HepG2 (cell line): ENCODE results near the gene MTCL1. TPM values are rescaled to one million over a fixed set of nuclear protein-coding genes. Genes with fewer than 3 reads are reported as not detected.

Source experiments
- ATAC-seq: fragments of 200-7000 bp; cut with Tn5 transposase; 3 replicates; pipeline ENCODE4 v1.9.1; 2020; ENCODE audit warnings: mild to moderate bottlenecking, moderate library complexity
- BruUV-seq: library from RNA; stranded (reverse); fragments of 400-500 nt; replicated peaks from 2 replicates; lab custom pipeline; 2021; lab: Mats Ljungman, UMichigan
- CTCF ChIA-PET: fragments of 300-600 bp; formaldehyde crosslinking; extraction: SDS; loops from one replicate; lab custom pipeline; 2021; ENCODE audit warnings: low total read pairs, inconsistent platforms, low intra/inter-chr PET ratio; lab: Yijun Ruan, JAX
- POLR2A ChIA-PET: fragments of 350-600 bp; sonication (Branson Sonifier 250); formaldehyde crosslinking; loops from one replicate; lab custom pipeline; 2020; ENCODE audit warnings: antibody characterized with exemption, inconsistent platforms; lab: Yijun Ruan, JAX
- DNase-seq: peaks from one replicate; pipeline ENCODE4 v3.0.0-alpha.2; 2015; ENCODE audit warnings: low spot score
- FAIRE-seq: peaks from 3 replicates; lab custom pipeline; 2011; peaks lifted over from hg19 to GRCh38; lab: Jason Lieb, UNC
- H2AFZ ChIP-seq: one replicate; pipeline ENCODE4 v1.6.1; 2011; ENCODE audit warnings: low read length, inconsistent platforms
- H3K27ac ChIP-seq: fragments of 300-600 bp; 3 replicates; pipeline ENCODE4 v1.8.0; 2011; ENCODE audit warnings: mixed run types, mild to moderate bottlenecking, mixed read lengths, low read length, inconsistent platforms; ENCODE audit not compliant: insufficient read depth; ENCODE audit errors: extremely low read length
- H3K27me3 ChIP-seq, 2 experiments: fragments of 200-600 bp in 1 of 2; 2 replicates in 1 of 2; 3 replicates in 1 of 2; pipeline versions ENCODE4 v1.6.0 to v1.8.0; 2011; ENCODE audit warnings: low read length in 2 of 2, mild to moderate bottlenecking in 2 of 2, moderate library complexity in 2 of 2, inconsistent platforms in 1 of 2; ENCODE audit not compliant: insufficient read depth in 2 of 2, control insufficient read depth in 1 of 2
- H3K36me3 ChIP-seq, 2 experiments: fragments of 200-600 bp in 1 of 2; replicated peaks in 1 of 2; 2 replicates in 1 of 2; 3 replicates in 1 of 2; pipeline versions ENCODE4 v1.5.1 to v1.8.0; 2011; ENCODE audit warnings: low read length in 2 of 2, inconsistent platforms in 1 of 2; ENCODE audit not compliant: insufficient read depth in 2 of 2, control insufficient read depth in 1 of 2
- H3K4me1 ChIP-seq: 2 replicates; pipeline ENCODE4 v1.5.1; 2012; ENCODE audit warnings: low read length, inconsistent platforms; ENCODE audit not compliant: insufficient read depth
- H3K4me2 ChIP-seq: 2 replicates; pipeline ENCODE4 v1.6.0; 2011; ENCODE audit warnings: low read depth, low read length, inconsistent platforms
- H3K4me3 ChIP-seq, 3 experiments: fragments of 200-600 bp in 1 of 3; sonication (generic), shearing (Covaris generic) in 1 of 3; replicated peaks in 1 of 3; 2 replicates each; pipeline ENCODE4 v1.5.1; 2011 to 2016; ENCODE audit warnings: low read length in 3 of 3, inconsistent platforms in 2 of 3, low read depth in 2 of 3, mild to moderate bottlenecking in 2 of 3, control low read depth in 1 of 3, mixed read lengths in 1 of 3; ENCODE audit not compliant: insufficient read depth in 1 of 3
- H3K79me2 ChIP-seq: one replicate; pipeline ENCODE4 v1.6.1; 2011; ENCODE audit warnings: low read length, inconsistent platforms; ENCODE audit not compliant: insufficient read depth
- H3K9ac ChIP-seq: 2 replicates; pipeline ENCODE4 v1.6.0; 2011; ENCODE audit warnings: mild to moderate bottlenecking, low read depth, low read length, inconsistent platforms; ENCODE audit not compliant: insufficient read depth
- H3K9me3 ChIP-seq: 2 replicates; pipeline ENCODE4 v1.5.1; 2012; ENCODE audit warnings: mild to moderate bottlenecking, low read length
- H4K20me1 ChIP-seq: 2 replicates; pipeline ENCODE4 v1.6.0; 2011; ENCODE audit warnings: inconsistent platforms, mild to moderate bottlenecking, low read length, moderate library complexity; ENCODE audit not compliant: insufficient read depth
- BHLHE40 ChIP-seq: IDR thresholded peaks from 2 replicates; pipeline ENCODE4 v1.6.1; 2011; ENCODE audit warnings: low read length, improper control_type of control experiment
- CREM ChIP-seq, 2 experiments: sonication (generic) in 1 of 2; formaldehyde crosslinking in 1 of 2; IDR thresholded peaks; 2 replicates each; pipeline versions ENCODE4 v1.4.0 to v1.6.1; 2016 to 2020; ENCODE audit warnings: antibody characterized with exemption in 1 of 2, mild to moderate bottlenecking in 1 of 2, missing genetic modification reagents in 1 of 2
- FIP1L1 ChIP-seq: fragments of 200-400 bp; formaldehyde crosslinking; IDR thresholded peaks from 2 replicates; pipeline ENCODE4 v1.6.1; 2018; ENCODE audit warnings: low read depth, mild to moderate bottlenecking, low read length, moderate library complexity, borderline replicate concordance; ENCODE audit not compliant: insufficient read depth
- FOXJ3 ChIP-seq: sonication (generic); formaldehyde crosslinking; IDR thresholded peaks from 2 replicates; pipeline ENCODE4 v1.4.0; 2020; ENCODE audit warnings: missing genetic modification reagents, mild to moderate bottlenecking, borderline replicate concordance
- GPN1 ChIP-seq: sonication (generic); formaldehyde crosslinking; IDR thresholded peaks from 2 replicates; pipeline ENCODE4 v1.5.1; 2020; ENCODE audit warnings: missing genetic modification reagents, borderline replicate concordance
- HINFP ChIP-seq: sonication (generic); formaldehyde crosslinking; IDR thresholded peaks from 2 replicates; pipeline ENCODE4 v1.4.0; 2020; ENCODE audit warnings: low read depth, mild to moderate bottlenecking, missing genetic modification reagents
- HNF1B ChIP-seq: sonication (generic); formaldehyde crosslinking; IDR thresholded peaks from 2 replicates; pipeline ENCODE4 v1.5.1; 2020; ENCODE audit warnings: mild to moderate bottlenecking, moderate library complexity, missing genetic modification reagents
- IKZF5 ChIP-seq: IDR thresholded peaks from 2 replicates; pipeline ENCODE4 v1.6.1; 2018; ENCODE audit warnings: missing genetic modification reagents, mild to moderate bottlenecking, missing compliant biosample characterization
- MEF2D ChIP-seq: sonication (generic); formaldehyde crosslinking; IDR thresholded peaks from 2 replicates; pipeline ENCODE4 v1.5.1; 2020; ENCODE audit warnings: mild to moderate bottlenecking, missing genetic modification reagents
- NFIC ChIP-seq: IDR thresholded peaks from 2 replicates; pipeline ENCODE4 v1.6.1; 2012; ENCODE audit warnings: mild to moderate bottlenecking, low read length, inconsistent platforms
- RCOR2 ChIP-seq: IDR thresholded peaks from 2 replicates; pipeline ENCODE4 v1.6.1; 2016; ENCODE audit warnings: missing biosample characterization, missing genetic modification reagents
- SP4 ChIP-seq: sonication (generic); formaldehyde crosslinking; IDR thresholded peaks from 2 replicates; pipeline ENCODE4 v1.8.1; 2023; ENCODE audit warnings: mild to moderate bottlenecking, missing genetic modification reagents
- ZNF136 ChIP-seq: sonication (generic); formaldehyde crosslinking; IDR thresholded peaks from 2 replicates; pipeline ENCODE4 v1.8.1; 2022; ENCODE audit warnings: low read depth, mild to moderate bottlenecking, moderate library complexity, missing genetic modification reagents
- ZNF335 ChIP-seq: sonication (generic); formaldehyde crosslinking; IDR thresholded peaks from 2 replicates; pipeline ENCODE4 v1.4.0; 2020; ENCODE audit warnings: missing genetic modification reagents
- ZNF615 ChIP-seq: sonication (generic); formaldehyde crosslinking; IDR thresholded peaks from 2 replicates; pipeline ENCODE4 v1.5.0; 2020; ENCODE audit warnings: mild to moderate bottlenecking, missing genetic modification reagents, borderline replicate concordance
- ZNF691 ChIP-seq: sonication (generic); formaldehyde crosslinking; IDR thresholded peaks from 2 replicates; pipeline ENCODE4 v1.4.0; 2020; ENCODE audit warnings: missing genetic modification reagents, low read depth, mild to moderate bottlenecking, borderline replicate concordance
- WGBS: methylation state at CpG from one replicate; pipeline ENCODE4 v1.1.6; 2017; ENCODE audit warnings: low lambda C conversion rate; 5-methylcytosine and 5-hydroxymethylcytosine counted together
- in situ Hi-C: cut with HindIII; loops from 2 replicates; pipeline ENCODE4 v1.10.0; 2017; ENCODE audit warnings: low pct_unique_long_range_greater_than_20kb; ENCODE audit not compliant: extremely low pct_ligation_motif_present
- intact Hi-C: fragments of 100-400 bp; cut with micrococcal nuclease; formaldehyde crosslinking; loops from one replicate; pipeline ENCODE4 v1.10.0; 2022; ENCODE audit not compliant: unreplicated experiment
- polyA plus RNA-seq, 8 experiments: library from polyadenylated mRNA; depleted of rRNA in 3 of 8; stranded (reverse) in 7 of 8; unstranded in 1 of 8; fragments of >200 nt; fragmentation: Illumina TruSeq in 4 of 8; extraction: Trizol in 4 of 8; gene quantifications; 2 replicates each; pipeline versions ENCODE4 v1.2.1 to v1.2.3, GENCODE V29; 2011 to 2016; ENCODE audit warnings: low read depth in 4 of 8, missing spikeins in 1 of 8, mixed read lengths in 1 of 8; ENCODE audit not compliant: insufficient read depth in 1 of 8
- total RNA-seq, 5 experiments: library from RNA; depleted of rRNA; stranded (reverse); fragments of >200 nt; fragmentation: Illumina TruSeq; extraction: Trizol; gene quantifications; 2 replicates each; pipeline ENCODE4 v1.2.3, GENCODE V29; 2016; ENCODE audit warnings: low read depth in 1 of 5

MTCL1 gene
- total and polyA plus RNA-seq, 2 of the 13 experiments (the other 11 are each of a cell fraction or from before 2014, with no cell fraction given) = 3.1 to 3.2 TPM

GRCh38 chr18:8871489-8871888, 166.1 kb downstream of the MTCL1 start:
- POLR2A ChIA-PET = no interaction called here

More at GRCh38 chr18:8871489-8871888, 166.1 kb downstream of the MTCL1 start:
- Histone ChIP-seq H4K20me1 (no peaks in the 10 kb centered on the region), H3K4me3 (no peak overlapping the region), H3K27me3 (no peaks in the 10 kb centered on the region; a peak in 2 of 5 replicates), H3K9me3 (no peaks in the 10 kb centered on the region), H3K79me2 (no peaks in the 10 kb centered on the region), H3K9ac (no peak overlapping the region), H3K4me1 (peaks cover 14% of the 10 kb centered on the region), H3K36me3 (no peaks in the 10 kb centered on the region), H3K4me2 (no peak overlapping the region), H3K27ac (no peak overlapping the region), H2AFZ (no peak overlapping the region)
- TF ChIP-seq ZNF615 (CRISPR knock-in tag) (no peak), ZNF335 (CRISPR knock-in tag) (no peak), FIP1L1 (no peak), ZNF136 (CRISPR knock-in tag) (no peak), IKZF5 (CRISPR knock-in tag) (no peak), GPN1 (CRISPR knock-in tag) (no peak), SP4 (CRISPR knock-in tag) (no peak), HNF1B (CRISPR knock-in tag) (no peak), MEF2D (CRISPR knock-in tag) (no peak), CREM (IDR thresholded peaks at IDR 0.05) (no peak), CREM (CRISPR knock-in tag; IDR thresholded peaks at IDR 0.05) (no peak), ZNF691 (CRISPR knock-in tag) (no peak), RCOR2 (CRISPR knock-in tag) (no peak), HINFP (CRISPR knock-in tag) (no peak), FOXJ3 (CRISPR knock-in tag) (no peak), NFIC (no peak), BHLHE40 (no peak)
- DNase-seq (no peak), ATAC-seq (no peak), FAIRE-seq (no peak)
- 0% methylated on average over 1 of the region's 1 CpG for whole genome bisulfite sequencing
- in situ Hi-C loops (no loop called here), intact Hi-C loops (no loop called here)
- CTCF ChIA-PET = no interaction called here
- BruUV-seq = no TSS peak
